ELF-1 (cell line): ENCODE results near the gene WNT7B.

Experiments used
- DNase-seq: peaks from one replicate; pipeline ENCODE4 v3.0.0-alpha.2; 2016; ENCODE audit warnings: low read depth, low spot score

Gene WNT7B

GRCh38 chr22:45996241-45997076, 19.5 kb upstream of the WNT7B start:
- no peak for DNase-seq

- no peak for DNase-seq
Observed at GRCh38 chr22:45995405-45996101, 18.6 kb upstream of the WNT7B start.

DNA sequence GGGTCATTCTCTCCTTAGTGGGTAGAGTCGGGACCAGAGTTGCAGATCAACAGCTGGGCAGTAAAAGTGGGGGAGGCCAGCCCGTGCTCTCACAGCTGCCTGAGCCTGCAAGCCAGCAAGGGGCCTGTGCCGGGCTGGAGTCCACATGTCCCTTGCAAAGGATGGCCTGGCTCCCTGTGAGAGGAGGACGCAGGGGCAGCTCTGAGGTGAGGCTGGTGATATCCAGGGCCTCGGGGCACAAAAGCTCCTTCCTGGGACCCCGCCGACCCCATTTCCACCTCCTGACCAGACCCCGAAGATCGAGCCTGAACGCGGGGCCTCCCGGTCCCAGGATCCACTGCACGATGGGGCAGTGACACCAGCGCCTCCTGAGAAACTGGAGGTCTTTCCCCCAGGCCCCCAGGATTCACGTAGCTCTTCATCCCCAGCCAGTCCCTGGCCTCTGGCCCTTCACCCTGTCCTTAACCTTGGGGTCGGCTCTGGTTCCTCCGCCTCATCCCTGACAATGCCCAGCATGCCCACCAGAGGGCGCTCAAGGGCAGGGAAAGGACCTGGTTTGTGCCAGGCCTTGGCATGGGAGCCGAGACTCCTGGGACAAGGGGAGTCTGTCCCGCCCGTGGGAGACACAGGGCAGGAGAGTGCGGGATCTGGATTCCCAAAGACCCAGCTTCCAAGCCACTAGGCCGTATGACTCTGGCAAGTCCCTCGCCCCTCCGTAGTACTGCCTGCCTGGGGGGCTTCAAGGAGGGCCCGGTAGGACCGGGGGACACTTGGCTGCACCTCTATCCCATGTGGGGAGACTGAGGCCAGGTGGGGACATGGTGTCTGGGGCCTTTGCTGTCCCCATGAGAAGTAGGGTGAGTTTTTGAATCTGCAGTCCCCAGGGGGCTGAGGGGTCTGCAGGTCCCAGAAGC, 17.8 kb upstream of the WNT7B start:
- peak; percentile 81 for DNase-seq

DNA sequence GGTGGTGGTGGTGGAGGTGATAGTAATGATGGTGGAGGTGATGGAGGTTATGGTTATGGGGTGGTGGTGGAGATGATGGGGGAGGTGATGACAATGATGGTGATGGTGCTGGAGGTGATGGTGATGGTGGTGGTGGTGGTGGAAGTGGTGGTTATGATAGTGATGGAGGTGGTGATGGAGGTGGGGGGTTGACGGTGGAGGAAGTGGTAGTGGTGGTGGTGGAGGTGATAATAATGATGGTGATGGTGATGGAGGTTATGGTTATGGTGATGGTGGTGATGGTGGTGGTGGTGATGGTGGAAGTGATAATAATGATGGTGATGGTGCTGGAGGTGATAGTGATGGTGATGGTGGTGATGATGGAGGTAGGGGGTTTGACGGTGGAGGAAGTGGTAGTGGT, 16.9 kb upstream of the WNT7B start:
- no peak for DNase-seq

DNA sequence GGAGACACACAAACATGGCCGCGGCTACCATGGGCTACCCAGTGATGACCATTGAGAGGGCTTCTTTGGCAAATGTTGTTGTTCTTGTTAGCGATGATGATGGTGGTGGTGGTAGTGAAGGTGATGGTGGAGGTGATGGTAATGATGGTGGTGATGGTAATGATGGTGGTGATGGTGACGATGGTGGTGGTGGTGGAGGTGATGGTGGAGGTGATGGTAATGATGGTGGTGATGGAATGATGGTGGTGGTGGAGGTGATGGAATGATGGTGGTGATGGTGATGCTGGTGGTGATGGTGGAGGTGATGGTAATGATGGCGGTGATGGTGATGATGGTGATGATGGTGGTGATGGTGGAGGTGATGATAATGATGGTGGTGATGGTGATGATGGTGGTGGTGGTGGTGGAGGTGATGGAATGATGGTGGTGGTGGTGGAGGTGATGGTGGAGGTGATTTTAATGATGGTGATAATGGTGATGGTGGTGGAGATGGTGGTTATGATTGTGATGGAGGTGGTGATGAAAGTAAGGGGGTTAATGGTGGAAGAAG, 16.3 kb upstream of the WNT7B start:
- no peak for DNase-seq

DNA sequence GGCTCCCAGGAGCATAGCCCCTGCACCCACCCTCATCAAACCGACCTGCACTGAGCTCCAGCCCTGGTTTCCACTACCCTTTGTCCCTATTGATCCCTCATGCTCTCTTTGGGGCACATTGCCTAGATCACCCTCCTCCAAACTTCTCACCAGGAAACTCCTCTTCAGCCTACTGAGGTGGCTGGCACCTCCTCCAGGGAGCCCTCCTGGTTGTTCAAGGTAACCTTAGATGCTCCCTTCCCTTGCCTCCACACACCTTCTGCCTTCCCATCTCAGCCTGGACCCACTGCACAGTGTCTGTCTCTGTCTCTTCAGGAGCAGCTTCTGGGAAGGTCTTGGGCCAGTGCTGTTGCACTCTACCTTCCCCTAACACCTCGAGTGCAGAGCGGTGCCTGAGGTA, 15.8 kb upstream of the WNT7B start:
- DNase-seq = no peak

- no peak for DNase-seq
Observed at GRCh38 chr22:45991098-45991497, 14.1 kb upstream of the WNT7B start.

GRCh38 chr22:45987136-45987861, 10.3 kb upstream of the WNT7B start:
- DNase-seq = no peak

GRCh38 chr22:45984316-45984916, 7.5 kb upstream of the WNT7B start:
- DNase-seq = no peak

DNA sequence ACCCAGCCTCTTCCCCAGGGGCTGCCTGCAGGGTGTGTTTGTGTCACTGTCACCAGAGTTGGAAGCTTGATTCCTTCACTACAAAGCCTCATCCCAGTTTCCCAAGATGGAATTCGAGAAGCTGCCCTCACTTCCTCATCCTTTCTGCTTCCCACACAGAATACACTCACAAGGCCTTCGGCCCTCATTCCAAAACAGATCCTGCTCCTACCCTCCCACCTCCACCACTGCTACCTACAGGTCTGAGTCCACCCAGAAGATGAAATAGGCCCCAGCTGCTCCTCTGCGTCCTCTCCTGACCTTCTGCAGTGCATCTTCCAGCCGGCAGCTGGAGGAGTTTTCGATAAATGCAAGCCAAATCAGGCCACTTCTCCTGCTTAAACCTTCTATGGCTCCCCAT, 6.8 kb upstream of the WNT7B start:
- no peak for DNase-seq

GRCh38 chr22:45980761-45981160, 3.8 kb upstream of the WNT7B start:
- DNase-seq = no peak

DNA sequence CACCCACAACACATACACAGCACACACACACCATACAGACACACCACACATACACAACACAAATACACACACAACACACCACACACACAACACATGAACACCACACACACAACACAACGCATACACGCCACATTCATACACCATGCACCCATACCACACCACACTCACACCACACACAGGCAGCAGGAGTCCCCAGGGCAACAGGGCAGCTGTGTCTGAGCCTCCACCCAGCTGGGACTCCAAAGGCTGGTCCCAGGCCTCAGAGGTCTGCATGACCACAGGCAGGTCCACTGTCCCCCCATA, 3.3 kb upstream of the WNT7B start:
- DNase-seq = no peak

GRCh38 chr22:45978275-45978713, 1.3 kb upstream of the WNT7B start:
- DNase-seq = no peak

GRCh38 chr22:45977551-45978274, 751 bp upstream of the WNT7B start:
- no peak for DNase-seq

GRCh38 chr22:45976254-45977002, 534 bp downstream of the WNT7B start:
- DNase-seq = no peak

- DNase-seq = no peak
Observed at GRCh38 chr22:45975164-45976161, 1.5 kb downstream of the WNT7B start.

DNA sequence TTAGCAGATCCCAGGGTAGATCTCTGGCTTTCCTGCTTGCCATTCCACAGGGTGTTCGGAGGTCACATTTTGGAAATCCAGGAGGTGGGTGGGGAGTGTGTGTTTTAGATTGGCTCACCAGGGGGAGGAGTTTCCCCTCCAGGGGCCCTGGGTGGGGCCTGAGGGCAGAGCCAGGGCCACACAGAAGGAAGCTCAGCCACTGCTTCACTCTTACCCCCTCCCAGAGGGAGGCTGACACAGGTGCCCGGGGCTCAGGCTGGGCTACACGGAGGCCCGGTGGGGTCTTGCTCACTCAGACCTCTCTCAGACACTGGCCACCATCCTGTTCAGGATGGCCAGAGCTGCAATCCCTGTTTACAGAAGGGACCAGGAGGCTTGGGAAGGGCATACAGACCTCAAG, 2.5 kb downstream of the WNT7B start:
- no peak for DNase-seq

DNA sequence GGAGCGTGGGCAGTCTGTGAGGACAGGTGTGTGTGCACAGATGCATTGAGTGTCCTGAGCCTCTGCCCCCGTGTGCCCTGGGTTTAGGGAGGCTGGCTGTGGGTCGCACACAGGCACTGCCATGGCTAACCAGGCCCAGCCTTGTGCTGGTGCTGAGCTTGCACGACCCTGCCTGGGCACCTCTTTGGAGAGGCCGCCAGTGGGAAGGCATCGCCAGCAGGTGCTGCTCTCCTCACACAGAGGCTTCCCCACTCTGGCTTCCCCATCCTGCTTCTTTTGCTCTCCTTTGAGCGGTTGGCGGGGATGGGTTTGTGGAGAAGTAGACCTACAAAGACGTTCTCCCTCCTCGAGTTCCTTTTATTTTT, 4.1 kb downstream of the WNT7B start:
- no peak for DNase-seq
